Renal cortex interstitium (tissue), 15 donors: ENCODE results near the gene KCTD18. TPM values are rescaled to one million over a fixed set of nuclear protein-coding genes. Genes with fewer than 3 reads are reported as not detected.

ENCODE experiments used
- DNase-seq, 11 donors: peaks; one replicate each; pipeline ENCODE4 v3.0.0-alpha.2; 2013; ENCODE audit warnings: low read depth in 9 of 11, low spot score in 4 of 11; ENCODE audit errors: extremely low read depth in 1 of 11
- long read RNA-seq, 16 experiments: transcript quantifications; one replicate each; lab custom pipeline, GENCODE V29; 2026
- polyA plus RNA-seq, 3 donors: library from polyadenylated mRNA; unstranded; fragments of 120-200 nt; gene quantifications; one replicate each; pipeline ENCODE4 v1.2.1, GENCODE V29; 2013; ENCODE audit not compliant: insufficient read length in 3 of 3

Gene KCTD18
- 10 to 100 TPM; 14.6 to 18.5 (median 16.2) TPM for polyA plus RNA-seq
- long read RNA-seq, donor 1, partial matches to known transcripts = 0 of 4 reads
- long read RNA-seq, donor 1, other reads (novel, unspliced or antisense) = 0 of 4 reads
- long read RNA-seq, donor 2, partial matches to known transcripts = 0 of 3 reads
- long read RNA-seq, donor 2, other reads (novel, unspliced or antisense) = 0 of 3 reads
- long read RNA-seq, donor 3, partial matches to known transcripts = 0 of 2 reads
- long read RNA-seq, donor 3, other reads (novel, unspliced or antisense) = 0 of 2 reads
- long read RNA-seq, donor 4, partial matches to known transcripts = 0 of 2 reads
- long read RNA-seq, donor 4, other reads (novel, unspliced or antisense) = 0 of 2 reads
- long read RNA-seq, donor 5 = 0 reads
- long read RNA-seq, donor 6, partial matches to known transcripts = 0 of 5 reads
- long read RNA-seq, donor 6, other reads (novel, unspliced or antisense) = 0 of 5 reads
- long read RNA-seq, donor 7, partial matches to known transcripts = 0 of 3 reads
- long read RNA-seq, donor 7, other reads (novel, unspliced or antisense) = 0 of 3 reads
- long read RNA-seq, donor 8, transcript KCTD18-201 (7 exons, 2,940 nt) = major isoform, 5 of 7 reads
- long read RNA-seq, donor 8, partial matches to known transcripts = 0 of 7 reads
- long read RNA-seq, donor 8, other reads (novel, unspliced or antisense) = 0 of 7 reads
- long read RNA-seq, donor 9, partial matches to known transcripts = 0 of 3 reads
- long read RNA-seq, donor 9, other reads (novel, unspliced or antisense) = 0 of 3 reads
- long read RNA-seq, donor 10, partial matches to known transcripts = 0 of 1 reads
- long read RNA-seq, donor 10, other reads (novel, unspliced or antisense) = 0 of 1 reads
- long read RNA-seq, donor 11, partial matches to known transcripts = 0 of 1 reads
- long read RNA-seq, donor 11, other reads (novel, unspliced or antisense) = 0 of 1 reads
- long read RNA-seq, donor 12, partial matches to known transcripts = 0 of 2 reads
- long read RNA-seq, donor 12, other reads (novel, unspliced or antisense) = 0 of 2 reads
- long read RNA-seq, donor 13, partial matches to known transcripts = 39 of 44 reads
- long read RNA-seq, donor 13, other reads (novel, unspliced or antisense) = 0 of 44 reads
- long read RNA-seq, donor 14, partial matches to known transcripts = 0 of 1 reads
- long read RNA-seq, donor 14, other reads (novel, unspliced or antisense) = 0 of 1 reads
- long read RNA-seq, donor 15, partial matches to known transcripts = 0 of 2 reads
- long read RNA-seq, donor 15, other reads (novel, unspliced or antisense) = 0 of 2 reads
- long read RNA-seq, donor 16, partial matches to known transcripts = 0 of 5 reads
- long read RNA-seq, donor 16, other reads (novel, unspliced or antisense) = 0 of 5 reads

DNA sequence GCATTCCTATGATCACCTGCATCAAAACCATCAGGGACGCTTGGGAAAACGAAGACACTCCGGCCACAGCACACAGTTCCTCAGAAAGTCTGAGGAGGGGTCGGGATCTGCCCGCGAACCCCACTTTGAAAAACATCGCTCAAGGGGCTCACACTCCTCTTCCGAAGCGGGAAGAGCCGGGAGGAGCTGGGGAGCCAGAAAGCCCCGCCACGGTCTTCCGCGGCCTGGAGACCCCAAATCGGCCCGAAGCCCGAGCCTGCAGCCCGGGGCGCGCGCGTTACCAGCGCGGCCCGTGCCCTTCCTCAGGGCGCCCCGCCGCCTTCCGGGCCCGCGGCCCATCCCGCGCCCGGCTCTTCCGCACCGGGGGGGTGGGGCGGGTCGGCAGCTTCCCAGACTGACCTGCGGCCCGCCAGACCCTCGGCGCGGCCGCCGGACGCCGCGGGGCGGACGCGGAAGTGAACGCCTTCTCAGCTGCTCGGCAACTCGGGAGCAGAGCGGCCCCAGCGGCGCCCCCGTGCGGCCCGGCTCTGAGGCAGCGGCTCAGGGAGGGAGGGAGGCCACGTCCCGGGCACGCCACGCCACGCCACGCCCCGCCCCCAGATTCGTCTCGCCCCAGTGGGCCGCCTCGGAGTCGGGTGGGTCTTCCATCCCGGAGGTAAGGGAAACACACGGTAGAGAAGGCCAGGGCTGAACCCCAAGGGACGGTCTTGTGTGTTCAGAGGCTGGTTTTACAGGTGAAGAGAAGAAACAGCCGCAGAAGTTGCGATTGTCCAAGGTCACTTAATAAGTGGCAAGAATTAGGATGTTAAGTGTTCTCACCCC lies at the start of gene KCTD18:
Gene KCTD18, minus strand, starts transcription at position 457 of the 822 bp plus-strand sequence. CDS start 3,052 bp downstream, outside the sequence.
- peak; percentile 60 to 88 (median 81) for DNase-seq

DNA sequence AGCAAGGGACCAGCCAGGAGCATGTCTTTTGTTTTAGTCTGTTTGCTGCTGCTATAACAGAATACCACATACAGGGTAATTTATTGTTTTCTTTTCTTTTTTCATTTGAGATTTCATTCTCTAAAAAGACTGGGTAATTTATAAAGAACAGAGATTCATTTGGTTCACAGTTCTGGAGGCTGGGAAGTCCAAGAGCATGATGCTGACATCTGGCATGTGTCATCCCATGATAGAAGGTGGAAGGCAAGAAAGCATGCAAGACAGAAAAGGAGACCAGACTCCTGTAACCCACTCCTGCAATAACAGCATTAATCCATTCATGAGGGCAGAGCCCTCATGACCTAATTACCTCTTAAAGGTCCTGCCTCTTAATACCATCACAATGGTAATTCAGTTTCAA lies 30.9 kb upstream of the KCTD18 start:
- DNase-seq = no peak

DNA sequence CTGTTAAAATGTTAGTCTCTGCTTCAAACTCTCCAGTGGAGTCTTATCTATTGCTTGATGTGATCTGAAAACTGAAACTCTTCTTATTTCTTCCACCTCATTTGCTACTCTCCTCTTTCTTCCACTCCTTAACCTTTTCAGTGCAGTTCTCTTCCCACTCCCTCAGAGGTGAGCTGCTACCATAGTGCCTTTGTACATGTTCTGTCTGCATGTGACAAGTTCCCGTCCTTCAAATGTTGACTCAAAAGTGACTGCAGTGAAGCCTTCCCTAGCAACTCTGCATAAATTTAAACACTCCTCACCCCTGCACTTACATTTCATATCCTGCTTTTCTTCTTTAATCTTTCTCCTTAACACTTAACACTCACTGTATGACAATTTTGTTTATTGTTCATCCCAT lies 28.3 kb upstream of the KCTD18 start:
- no peak for DNase-seq

DNA sequence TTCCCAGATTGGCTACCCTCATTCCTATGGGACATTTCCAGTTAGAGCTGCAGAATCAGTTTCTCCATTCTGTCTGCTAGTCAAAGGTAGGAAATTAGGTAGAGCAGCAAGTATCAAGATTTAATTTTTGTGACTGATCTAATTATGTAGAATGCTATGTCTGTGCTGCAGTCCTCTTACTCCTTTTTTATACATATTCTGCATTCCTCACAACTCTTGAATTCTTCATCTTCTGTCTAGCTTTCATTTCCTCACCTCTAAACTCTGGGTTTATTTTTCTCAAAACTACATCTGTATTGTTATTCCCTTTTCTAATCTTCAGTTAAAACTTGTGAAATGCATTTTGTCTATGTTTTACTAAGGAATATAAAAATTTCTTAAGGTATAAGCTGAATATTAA lies 24.7 kb upstream of the KCTD18 start:
- no peak for DNase-seq

DNA sequence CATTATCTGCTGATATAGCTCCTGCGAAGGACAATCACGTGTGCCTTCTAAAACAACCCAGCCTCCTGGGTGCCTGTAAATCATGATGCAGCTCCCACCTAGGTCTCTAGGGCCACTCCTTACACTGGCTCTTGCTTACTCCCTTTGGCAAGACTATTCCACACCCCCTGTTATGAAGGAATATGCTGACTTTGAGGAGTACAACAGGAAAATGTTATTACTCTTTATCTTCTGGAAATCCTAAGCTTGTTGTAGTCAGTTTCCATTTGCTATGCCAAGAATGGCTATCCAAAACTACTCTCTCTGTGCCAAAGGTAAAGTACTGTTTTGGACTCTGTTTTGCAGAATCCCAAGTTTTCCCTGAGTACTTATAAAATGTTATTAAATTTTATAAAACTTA lies 23.9 kb upstream of the KCTD18 start:
- no peak for DNase-seq

DNA sequence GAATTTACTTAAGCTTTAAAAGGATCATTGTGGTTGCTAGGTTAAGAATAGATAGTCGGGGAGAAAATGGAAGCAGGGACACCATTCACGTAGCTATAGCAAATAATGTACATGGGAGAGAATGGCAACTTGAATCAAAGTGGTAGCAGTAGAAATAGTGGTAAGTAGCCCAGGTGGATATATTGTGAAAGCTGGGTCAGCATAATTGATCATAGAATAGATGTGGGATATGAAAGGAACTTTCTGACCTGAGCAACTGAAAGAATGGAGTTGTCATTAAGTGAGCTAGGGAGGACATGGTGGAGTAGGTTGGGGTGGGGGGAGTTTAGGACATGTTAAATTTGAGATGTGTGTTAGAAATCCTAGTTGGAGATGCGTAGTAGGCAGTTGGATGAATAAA lies 18.4 kb upstream of the KCTD18 start:
- no peak for DNase-seq

DNA sequence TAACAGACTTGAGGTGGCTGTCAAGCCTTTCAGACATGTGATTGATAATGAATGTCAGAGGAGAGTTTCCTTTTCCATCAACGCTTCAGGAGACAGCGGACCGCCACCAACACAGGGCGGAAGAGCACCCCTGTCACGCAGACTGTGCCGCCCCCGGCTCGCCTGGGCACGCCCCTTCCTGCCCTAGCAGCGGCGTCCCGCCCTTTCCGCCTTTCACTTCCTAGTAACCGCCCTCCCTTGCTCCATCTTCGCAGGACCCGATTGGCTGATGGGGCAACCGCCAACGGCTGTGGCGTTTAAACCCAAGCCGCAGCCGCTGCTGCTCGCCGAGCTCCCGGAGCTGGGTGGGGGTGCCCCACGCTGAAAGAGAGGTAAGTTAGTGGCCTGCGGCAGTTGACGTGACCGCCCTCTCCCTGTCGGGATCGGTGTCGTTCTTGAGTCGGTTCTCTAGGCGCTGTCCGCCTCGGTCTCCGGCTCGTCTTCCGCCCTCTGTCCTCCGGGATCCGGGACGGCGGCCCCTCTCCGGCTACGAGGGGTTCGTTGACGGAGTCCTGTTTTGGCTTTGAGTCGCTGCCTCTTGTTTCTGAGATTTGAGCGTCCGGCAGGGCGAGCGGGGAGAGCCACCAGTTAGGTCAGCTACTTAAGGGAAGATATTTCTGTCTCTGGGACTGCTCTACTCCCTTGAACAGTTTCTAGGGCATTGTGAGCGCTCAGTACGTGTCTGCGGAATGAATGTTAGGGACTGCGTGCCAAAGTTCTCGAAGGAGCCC lies 16.2 kb upstream of the KCTD18 start, which contains the start of gene SGO2:
Gene SGO2, plus strand, starts transcription at position 326 of the 770 bp plus-strand sequence. CDS start 6,769 bp downstream, outside the sequence.
- DNase-seq = peak; percentile 79 to 95 (median 89)

DNA sequence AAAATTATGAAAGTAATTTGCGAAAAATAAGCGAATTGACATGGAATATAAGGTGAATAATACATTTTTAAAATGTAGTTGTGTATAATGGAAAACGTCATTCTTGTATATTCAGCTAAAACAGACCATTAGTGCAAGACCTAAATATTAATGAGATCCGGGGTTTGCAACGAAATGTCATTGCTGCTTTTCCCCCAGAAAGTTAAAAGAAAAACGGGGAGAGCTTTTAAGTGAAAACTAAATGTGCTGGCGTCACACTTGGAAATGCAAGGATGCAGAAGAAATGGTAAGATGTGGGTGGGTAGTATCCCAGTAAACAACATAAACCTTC lies 15.6 kb upstream of the KCTD18 start:
- peak in 1 of 11 donors; percentile 15 for DNase-seq

DNA sequence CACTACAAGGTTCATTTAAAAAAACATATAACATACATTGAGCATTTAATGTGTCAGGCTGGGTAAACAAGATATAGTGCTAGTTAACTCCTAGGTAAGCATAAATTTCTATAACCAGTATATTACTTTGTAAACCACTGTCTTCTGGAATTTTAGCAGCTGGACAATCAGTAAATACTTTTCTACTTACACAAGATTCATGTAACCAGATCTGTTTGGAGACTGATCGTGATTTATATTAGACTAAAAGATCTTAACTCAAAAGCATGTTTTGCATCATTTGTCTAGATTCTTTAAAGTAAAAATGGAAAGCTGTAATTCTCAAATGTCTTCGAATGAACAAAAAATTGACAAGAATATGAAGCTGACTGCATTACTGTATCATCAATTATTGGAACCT lies 15.2 kb upstream of the KCTD18 start:
- no peak for DNase-seq

DNA sequence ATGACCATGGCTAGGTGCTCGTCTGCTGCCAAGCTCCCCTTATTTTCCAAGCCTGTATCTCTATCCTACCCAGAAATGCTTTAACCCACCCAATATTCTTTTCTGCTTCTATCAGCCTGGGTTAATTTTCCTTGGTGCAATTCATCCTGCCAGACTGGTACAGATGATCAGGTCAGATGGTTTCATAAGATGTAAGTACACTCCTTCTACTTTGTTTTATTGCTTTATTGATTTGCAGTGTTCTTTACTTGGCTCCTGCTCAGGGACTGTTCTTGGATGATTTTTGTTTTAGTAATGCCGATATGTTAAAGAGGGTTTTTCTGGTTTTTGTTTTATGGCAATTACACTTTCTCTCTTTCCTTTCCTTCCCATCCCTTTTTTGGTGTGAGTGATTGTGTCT lies 13.7 kb upstream of the KCTD18 start:
- no peak for DNase-seq

DNA sequence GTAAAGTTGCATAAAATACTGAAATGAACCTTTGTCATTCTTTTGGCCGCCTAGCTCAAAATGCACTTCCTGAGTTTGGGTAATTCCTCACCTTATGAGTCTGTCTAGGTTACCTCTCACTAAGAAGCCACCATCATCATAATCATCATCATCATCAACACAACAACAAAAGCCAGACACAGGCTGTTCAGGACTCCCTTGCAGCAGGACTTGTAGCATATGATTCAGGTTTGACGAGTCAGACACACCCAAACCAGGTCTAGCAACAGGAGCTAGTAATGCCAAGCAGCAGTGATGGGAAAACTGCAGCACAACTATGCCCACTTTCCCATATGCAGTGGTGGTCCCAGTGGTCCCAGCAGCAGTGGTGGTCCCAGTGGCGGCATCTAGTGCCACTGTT lies 13.3 kb upstream of the KCTD18 start:
- no peak for DNase-seq

DNA sequence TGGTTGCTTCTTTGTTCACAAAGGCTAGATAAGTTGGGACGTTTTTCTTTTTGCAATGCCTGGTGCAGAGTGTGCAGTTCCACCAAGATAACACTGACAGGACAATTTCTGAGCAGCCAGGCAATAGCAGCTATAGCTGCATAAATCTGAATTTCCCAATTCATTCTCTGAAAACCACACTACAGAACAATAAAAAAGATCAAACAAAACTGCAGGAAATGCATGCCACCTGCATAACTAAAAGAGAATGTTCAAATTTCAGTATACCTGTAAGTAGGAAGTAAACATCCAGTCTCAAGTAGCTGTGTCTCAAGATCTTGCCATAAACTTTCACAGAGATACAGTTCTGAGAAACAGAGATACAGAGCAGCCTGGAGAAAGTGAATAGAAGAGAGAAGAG lies 5.3 kb upstream of the KCTD18 start:
- DNase-seq = no peak

DNA sequence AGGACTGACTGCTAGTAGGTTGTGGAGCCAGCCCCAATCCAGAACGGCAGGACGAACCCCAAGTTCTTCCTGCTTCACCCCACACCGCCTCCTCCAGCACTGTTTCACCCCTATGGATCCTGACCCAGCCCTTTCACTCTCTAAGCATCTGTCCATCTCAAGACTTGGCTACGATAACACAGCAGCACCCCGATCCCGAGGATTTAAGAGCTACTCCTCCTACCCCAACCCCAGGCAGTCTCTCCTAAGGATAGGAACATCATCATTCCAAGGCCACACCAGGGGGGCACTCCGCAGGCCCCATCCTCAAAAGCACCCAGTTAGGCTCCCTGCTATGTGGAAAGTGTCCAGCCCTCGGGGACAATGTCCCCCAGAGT lies 645 bp downstream of the KCTD18 start:
- peak in 1 of 11 donors; percentile 9 for DNase-seq

DNA sequence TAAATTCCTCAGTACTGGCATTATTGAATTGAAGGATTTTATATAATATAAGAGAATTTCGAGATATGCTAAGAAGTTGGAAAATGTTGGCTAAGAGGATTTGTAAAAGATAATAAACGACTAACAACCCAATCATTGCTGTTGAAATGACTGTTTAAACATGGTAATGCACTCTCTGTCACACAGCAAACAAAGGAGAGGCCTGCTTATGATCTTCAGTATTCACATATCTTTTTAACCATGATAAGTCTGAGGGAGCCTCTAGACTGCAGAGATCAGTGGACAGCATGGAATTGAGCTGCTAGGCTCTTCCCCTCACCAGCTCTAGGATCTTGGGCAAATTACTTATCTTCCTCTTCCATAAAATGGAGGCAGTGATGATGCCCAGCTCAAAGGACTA lies 2.7 kb downstream of the KCTD18 start:
- DNase-seq = no peak

DNA sequence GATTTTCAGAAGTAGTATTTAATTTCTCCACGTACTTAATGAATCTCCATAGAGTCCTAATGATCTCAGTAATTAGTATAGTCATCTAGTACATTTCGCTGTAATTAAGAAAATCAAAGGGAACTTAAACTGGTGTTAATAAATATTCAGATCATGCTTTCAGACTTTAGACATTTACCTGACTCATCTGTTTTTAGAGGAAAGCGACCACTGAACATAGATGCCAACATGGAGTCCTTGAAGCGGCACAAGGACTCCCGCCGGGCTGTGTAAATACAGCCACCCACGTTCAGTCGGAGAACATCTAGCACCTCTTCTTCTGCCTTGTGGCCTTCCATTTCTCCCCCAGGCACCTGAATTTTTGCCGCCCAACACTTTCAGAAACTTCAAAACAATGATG lies 3.2 kb downstream of the KCTD18 start:
- DNase-seq = no peak

DNA sequence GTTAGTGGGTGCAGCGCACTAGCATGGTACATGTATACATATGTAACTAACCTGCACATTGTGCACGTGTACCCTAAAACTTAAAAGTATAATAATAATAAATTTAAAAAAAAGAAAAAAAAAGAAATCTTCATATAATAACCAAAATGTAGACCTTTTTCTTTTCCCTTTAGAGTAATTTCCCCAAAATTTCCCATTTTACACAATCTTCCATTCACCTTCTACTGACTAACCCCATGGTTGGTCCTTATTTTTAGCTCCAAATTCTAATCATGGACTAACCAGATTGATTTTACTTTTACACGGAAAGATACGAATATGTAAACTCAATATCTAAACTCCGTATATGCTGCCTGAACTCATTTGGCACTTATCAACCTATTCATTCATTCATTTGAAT lies 7.7 kb downstream of the KCTD18 start:
- no peak for DNase-seq

DNA sequence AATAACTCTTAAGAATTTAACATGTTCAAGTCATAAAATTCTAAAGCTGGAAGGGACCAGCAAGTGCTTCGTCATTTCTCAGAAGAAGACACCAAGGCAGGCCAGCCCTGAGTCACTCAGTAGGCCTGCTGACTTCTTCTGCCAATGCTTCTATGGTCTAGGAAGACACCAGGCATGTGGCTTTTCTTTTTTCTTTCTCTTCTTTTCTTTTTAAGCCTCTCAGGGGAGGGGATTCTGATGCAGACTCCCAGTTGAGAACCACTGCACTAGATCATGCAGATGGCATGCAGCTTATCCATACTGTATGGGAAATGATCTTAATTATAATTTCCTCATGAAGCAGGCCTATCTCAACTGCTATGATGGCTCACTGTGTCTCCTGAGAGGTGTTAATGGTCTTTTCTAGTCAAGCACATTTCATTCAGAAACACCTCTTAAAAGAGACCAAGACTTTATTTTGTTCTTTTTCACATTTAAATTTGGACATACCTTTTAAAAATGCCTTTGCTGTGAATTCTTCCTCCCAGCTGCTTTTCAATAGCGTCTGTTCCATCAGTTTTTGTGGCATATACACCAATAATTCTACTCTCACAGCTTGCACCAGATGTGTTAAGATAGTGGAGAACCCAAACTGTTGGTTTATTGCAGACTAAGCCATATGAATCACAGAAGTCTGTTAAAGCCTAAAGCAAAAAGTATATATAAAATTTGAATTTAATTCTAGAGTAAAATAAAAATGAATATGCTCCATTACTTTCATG lies 11.3 kb downstream of the KCTD18 start:
- no peak for DNase-seq
